Body of pancreas (tissue), 4 donors: Measurements from ENCODE around the gene ACTL6A. TPM values are rescaled to one million over a fixed set of nuclear protein-coding genes. Genes with fewer than 3 reads are reported as not detected.

Experiments used
- ATAC-seq: fragments of 150-250 bp; one replicate; pipeline ENCODE4 v1.9.1; 2016
- DNase-seq, 4 donors: peaks; one replicate each; pipeline ENCODE4 v3.0.0-alpha.2; 2019
- H3K27ac ChIP-seq, 4 donors: fragments of 200-600 bp; sonication (generic); 1 replicate in 3 of 4; 2 replicates in 1 of 4; pipeline versions ENCODE4 v1.5.1 to v1.6.1; 2016 to 2019; ENCODE audit warnings: mild to moderate bottlenecking in 1 of 4, mixed read lengths in 1 of 4, moderate library complexity in 1 of 4
- H3K27me3 ChIP-seq, 2 donors: fragments of 200-600 bp; sonication (generic); one replicate each; pipeline ENCODE4 v1.6.0; 2016; ENCODE audit warnings: mild to moderate bottlenecking in 1 of 2
- H3K36me3 ChIP-seq, 2 donors: fragments of 200-600 bp; sonication (generic); replicated peaks in 1 of 2; 2 replicates each; pipeline ENCODE4 v1.5.1; 2016; ENCODE audit warnings: low read depth in 2 of 2; ENCODE audit not compliant: insufficient read depth in 1 of 2
- H3K4me1 ChIP-seq: fragments of 200-600 bp; sonication (generic); one replicate; pipeline ENCODE4 v1.6.0; 2016
- H3K4me3 ChIP-seq, 2 donors: fragments of 200-600 bp; sonication (generic); 1 replicate in 1 of 2; 2 replicates in 1 of 2; pipeline ENCODE4 v1.5.1; 2016 to 2019
- H3K9me3 ChIP-seq, 3 donors: fragments of 200-600 bp; sonication (generic); 1 replicate in 2 of 3; 2 replicates in 1 of 3; pipeline ENCODE4 v1.5.1; 2016
- POLR2A ChIP-seq, 3 donors: fragments of 450-650 bp; IDR thresholded peaks; one replicate each; pipeline ENCODE4 v1.6.1; 2016; ENCODE audit warnings: antibody characterized with exemption in 3 of 3, mild to moderate bottlenecking in 2 of 3
- WGBS, 2 donors: methylation state at CpG; one replicate each; pipeline ENCODE4 v1.1.5; 2017; 5-methylcytosine and 5-hydroxymethylcytosine counted together
- intact Hi-C: fragments of 100-400 bp; cut with DNase I; formaldehyde crosslinking; loops from one replicate; pipeline ENCODE4 v1.15.1; 2023
- small RNA-seq: library from RNA; depleted of rRNA; stranded (forward); fragments of <200 nt; gene quantifications from one replicate; pipeline ENCODE3, GENCODE V24; 2016
- total RNA-seq, 2 donors: library from RNA; depleted of rRNA; stranded (reverse); fragments of >200 nt; gene quantifications; one replicate each; pipeline ENCODE4 v1.1.0, GENCODE V29; 2016
- TF ChIP-seq, protein P1 (sequence below), 7 experiments: fragments of 450-650 bp in 4 of 7; fragments of 200-600 bp in 3 of 7; sonication (generic) in 3 of 7; IDR thresholded peaks; one replicate each; pipeline ENCODE4 v1.5.1; 2016 to 2019; ENCODE audit warnings: antibody characterized with exemption in 7 of 7

The ACTL6A gene
- total RNA-seq, 2 donors from 2014 or later: 23.1 to 25.2 TPM

- Histone ChIP-seq H3K4me3 (no peak overlapping the region), H3K4me1 (no peaks in the 10 kb centered on the region), H3K36me3 (peaks cover 0 to 5% of the 10 kb centered on the region in 2 donors), H3K9me3 (no peaks in the 10 kb centered on the region), H3K27ac (no peak overlapping the region), H3K27me3 (no peaks in the 10 kb centered on the region)
- WGBS, 2 donors: 82 to 85% methylated on average over 4 of the region's 4 CpGs
- no peak for TF ChIP-seq POLR2A (IDR thresholded peaks at IDR 0.05)
- TF ChIP-seq, protein P1, sequence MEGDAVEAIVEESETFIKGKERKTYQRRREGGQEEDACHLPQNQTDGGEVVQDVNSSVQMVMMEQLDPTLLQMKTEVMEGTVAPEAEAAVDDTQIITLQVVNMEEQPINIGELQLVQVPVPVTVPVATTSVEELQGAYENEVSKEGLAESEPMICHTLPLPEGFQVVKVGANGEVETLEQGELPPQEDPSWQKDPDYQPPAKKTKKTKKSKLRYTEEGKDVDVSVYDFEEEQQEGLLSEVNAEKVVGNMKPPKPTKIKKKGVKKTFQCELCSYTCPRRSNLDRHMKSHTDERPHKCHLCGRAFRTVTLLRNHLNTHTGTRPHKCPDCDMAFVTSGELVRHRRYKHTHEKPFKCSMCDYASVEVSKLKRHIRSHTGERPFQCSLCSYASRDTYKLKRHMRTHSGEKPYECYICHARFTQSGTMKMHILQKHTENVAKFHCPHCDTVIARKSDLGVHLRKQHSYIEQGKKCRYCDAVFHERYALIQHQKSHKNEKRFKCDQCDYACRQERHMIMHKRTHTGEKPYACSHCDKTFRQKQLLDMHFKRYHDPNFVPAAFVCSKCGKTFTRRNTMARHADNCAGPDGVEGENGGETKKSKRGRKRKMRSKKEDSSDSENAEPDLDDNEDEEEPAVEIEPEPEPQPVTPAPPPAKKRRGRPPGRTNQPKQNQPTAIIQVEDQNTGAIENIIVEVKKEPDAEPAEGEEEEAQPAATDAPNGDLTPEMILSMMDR (IDR thresholded peaks at IDR 0.05): no peak
- no peak for DNase-seq
- ATAC-seq: no peak
- intact Hi-C loops: no loop called here
Measured at GRCh38 chr3:179615458-179616173, 52.9 kb downstream of the ACTL6A start.

GRCh38 chr3:179622023-179622422 is 59.3 kb downstream of the ACTL6A start:
- Histone ChIP-seq H3K27me3 (no peaks in the 10 kb centered on the region), H3K4me3 (no peak overlapping the region), H3K9me3 (no peaks in the 10 kb centered on the region), H3K4me1 (no peaks in the 10 kb centered on the region), H3K36me3 (peaks cover 4 to 19% of the 10 kb centered on the region in 2 donors), H3K27ac (no peak overlapping the region)
- ATAC-seq (no peak), DNase-seq (no peak)
- TF ChIP-seq, protein P1 (IDR thresholded peaks at IDR 0.05): no peak
- intact Hi-C loops: no loop called here
- WGBS, 2 donors: 96 to 100% methylated on average over 2 of the region's 2 CpGs

- Histone ChIP-seq H3K27ac (no peak overlapping the region), H3K4me1 (no peaks in the 10 kb centered on the region), H3K27me3 (no peaks in the 10 kb centered on the region), H3K9me3 (no peaks in the 10 kb centered on the region), H3K4me3 (no peak overlapping the region), H3K36me3 (peaks cover 4 to 14% of the 10 kb centered on the region in 2 donors)
- WGBS, 2 donors: 56 to 84% methylated on average over 2 to 3 of the region's 3 CpGs
- intact Hi-C loops: no loop called here
- ATAC-seq: no peak
- no peak for DNase-seq
- TF ChIP-seq, protein P1 (IDR thresholded peaks at IDR 0.05): no peak
- no peak for TF ChIP-seq POLR2A (IDR thresholded peaks at IDR 0.05)
Measured at GRCh38 chr3:179624451-179624850, 61.7 kb downstream of the ACTL6A start.

DNA sequence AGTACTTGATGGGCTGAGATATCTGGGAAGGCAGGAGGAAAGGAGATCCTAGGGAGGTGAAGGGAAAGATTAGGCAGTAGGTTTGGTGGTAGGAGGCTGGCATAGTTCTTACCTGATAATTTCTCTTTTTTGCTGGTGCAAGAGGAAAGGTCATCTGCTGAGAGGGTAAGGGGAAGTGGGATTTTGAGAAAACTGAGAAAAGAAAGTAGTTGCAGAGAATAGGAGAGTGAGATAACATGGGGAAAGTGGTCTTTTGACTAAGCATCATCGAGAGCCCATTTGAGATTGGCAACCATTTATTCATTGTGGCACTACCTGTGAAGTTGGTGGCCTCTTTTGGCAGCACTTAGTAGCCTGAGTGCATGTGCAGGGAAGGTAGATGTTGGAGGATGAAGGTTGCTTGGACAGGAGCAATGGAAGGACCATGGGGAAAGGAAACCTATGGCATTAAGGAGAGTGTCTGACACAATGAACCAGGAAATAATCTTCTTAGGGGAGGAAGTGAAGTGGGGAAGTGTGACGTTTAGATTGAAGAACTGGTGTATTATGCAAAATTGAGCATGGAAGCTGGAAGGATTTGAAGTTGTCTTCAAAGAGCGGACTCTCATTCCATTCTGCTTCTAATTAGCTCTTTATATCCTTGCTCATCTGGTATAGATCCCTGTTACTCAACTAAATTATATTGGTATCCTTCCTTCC is 68.2 kb downstream of the ACTL6A start:
- H3K27ac ChIP-seq: no peak overlapping the region
- intact Hi-C loops: no loop called here
- H3K9me3 ChIP-seq: no peaks in the 10 kb centered on the region
- no peak for ATAC-seq
- WGBS, 2 donors: 77 to 81% methylated on average over 3 of the region's 3 CpGs
- no peaks in the 10 kb centered on the region for H3K4me1 ChIP-seq
- no peaks in the 10 kb centered on the region for H3K27me3 ChIP-seq
- no peaks in the 10 kb centered on the region for H3K36me3 ChIP-seq
- no peak for TF ChIP-seq POLR2A (IDR thresholded peaks at IDR 0.05)
- TF ChIP-seq, protein P1 (IDR thresholded peaks at IDR 0.05): no peak
- no peak overlapping the region for H3K4me3 ChIP-seq
- DNase-seq: no peak

Small RNA genes within 50 kb of the gene (small RNA-seq; reads per million reads assigned to genes)
- gene AC090425.1: not detected
- gene RF01210: not detected

Other genes starting within 250 kb of the ACTL6A start
- gene ZNF639, start 239.9 kb upstream of the ACTL6A start, total RNA-seq: 10 to 100 TPM; 17.8 to 23.3 TPM
- 10 to 100 TPM; 39.4 to 84.0 TPM for gene MFN1, start 215.2 kb upstream of the ACTL6A start, total RNA-seq
- 10 to 100 TPM in 1 of 2 donors, 1 to 10 TPM in 1; 7.3 to 20.4 TPM for gene GNB4, start 111.5 kb upstream of the ACTL6A start, total RNA-seq
- gene MRPL47, start 41.7 kb downstream of the ACTL6A start, total RNA-seq: 1 to 10 TPM; 5.3 to 8.6 TPM
- gene NDUFB5, start 41.9 kb downstream of the ACTL6A start, total RNA-seq: 10 to 100 TPM; 41.9 to 73.7 TPM
- gene USP13, start 90.1 kb downstream of the ACTL6A start, total RNA-seq: 1 to 10 TPM; 5.4 to 6.9 TPM